Measurements from ENCODE around the gene FILIP1. TPM values are rescaled to one million over a fixed set of nuclear protein-coding genes. Genes with fewer than 3 reads are reported as not detected.

FILIP1 gene
- total and polyA plus RNA-seq, 2 of the 4 experiments (the other 2 are of a cell fraction): under 0.01 to 0.03 TPM

DNA sequence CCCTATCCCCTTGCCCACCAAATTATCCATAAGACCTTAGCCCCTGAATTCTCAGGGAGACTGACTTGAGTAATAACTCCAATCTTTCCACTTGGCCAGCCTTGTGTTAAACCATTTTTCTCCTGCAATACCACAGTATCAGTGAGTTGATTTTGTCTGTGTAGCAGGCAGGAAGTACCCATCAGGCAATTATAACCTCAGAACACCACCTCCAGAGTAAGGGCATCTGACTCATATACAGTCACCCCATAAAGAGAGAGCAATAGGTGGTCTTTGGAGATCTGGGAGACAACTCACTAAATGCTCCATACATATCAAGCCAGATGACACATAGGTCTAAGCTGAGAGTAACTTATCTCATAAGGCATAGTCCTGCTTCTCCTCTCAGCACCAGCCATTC is 83.7 kb downstream of the FILIP1 start:
- H4K8ac ChIP-seq (ENCODE audit: low read depth in 2 of 2, low read length in 2 of 2): no peak overlapping the region
- peak overlapping the region; percentile 60; the same call in 1 of the 2 replicates for H3K18ac ChIP-seq (ENCODE audit: low read depth, low read length)
- H3K4me2 ChIP-seq (ENCODE audit: low read depth, low read length): no peak overlapping the region
- no peak overlapping the region for H2AK9ac ChIP-seq (replicated peaks; ENCODE audit: low read depth, low read length, poor library complexity)
- peaks cover 4% of the 10 kb centered on the region; the same call in 1 of the 2 replicates for H3K27me3 ChIP-seq (ENCODE audit: control insufficient read depth, insufficient read depth, low read length)
- dilution Hi-C loops (cut with HindIII; ENCODE audit: low sequenced_read_pairs, unreplicated experiment): no loop called here
- POLR2A ChIA-PET (ENCODE audit: unreplicated experiment): no interaction called here
- peak overlapping the region; percentile 1; the same call in 2 of the 3 replicates for H2BK15ac ChIP-seq (ENCODE audit: low read depth, low read length)
- H2BK20ac ChIP-seq (ENCODE audit: low read depth, low read length): peak overlapping the region; percentile 16
- in situ Hi-C loops (cut with MboI; ENCODE audit: low sequenced_read_pairs): no loop called here
- TF ChIP-seq BHLHE40 (IDR thresholded peaks at IDR 0.05; ENCODE audit: low read depth, low read length) (no peak), FOS (IDR thresholded peaks at IDR 0.05; ENCODE audit: low read depth, low read length) (0 out of 2 replicates have a peak, but pooled peaks have one; percentile 6), RCOR1 (IDR thresholded peaks at IDR 0.05; ENCODE audit: insufficient replicate concordance, low read length) (no peak)
- TF ChIP-seq, protein P1, sequence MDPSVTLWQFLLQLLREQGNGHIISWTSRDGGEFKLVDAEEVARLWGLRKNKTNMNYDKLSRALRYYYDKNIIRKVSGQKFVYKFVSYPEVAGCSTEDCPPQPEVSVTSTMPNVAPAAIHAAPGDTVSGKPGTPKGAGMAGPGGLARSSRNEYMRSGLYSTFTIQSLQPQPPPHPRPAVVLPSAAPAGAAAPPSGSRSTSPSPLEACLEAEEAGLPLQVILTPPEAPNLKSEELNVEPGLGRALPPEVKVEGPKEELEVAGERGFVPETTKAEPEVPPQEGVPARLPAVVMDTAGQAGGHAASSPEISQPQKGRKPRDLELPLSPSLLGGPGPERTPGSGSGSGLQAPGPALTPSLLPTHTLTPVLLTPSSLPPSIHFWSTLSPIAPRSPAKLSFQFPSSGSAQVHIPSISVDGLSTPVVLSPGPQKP (IDR thresholded peaks at IDR 0.05; ENCODE audit: borderline replicate concordance, low read depth, low read length): no peak
- no peaks in the 10 kb centered on the region for H3K79me1 ChIP-seq (ENCODE audit: low read depth in 1 of 2, low read length in 2 of 2)
- CTCF ChIA-PET: interaction anchor here (0.7 kb wide), 1 partner anchor 29 kb away, joined by 5 read pairs; no protein-coding TSS in a partner anchor
- BruUV-seq (replicated peaks): no TSS peak
- intact Hi-C loops (cut with micrococcal nuclease): no loop called here
- H2AK5ac ChIP-seq (ENCODE audit: low read depth, low read length): peak overlapping the region; percentile 60; the same call in 1 of the 2 replicates
- no peaks in the 10 kb centered on the region for H4K20me1 ChIP-seq (ENCODE audit: insufficient read depth, low read length)
- H3K9me1 ChIP-seq (ENCODE audit: insufficient read depth, low read length): no peaks in the 10 kb centered on the region
- H3K4me3 ChIP-seq (ENCODE audit: insufficient read depth, low read depth, low read length): no peak overlapping the region
- no peak overlapping the region for H4K91ac ChIP-seq (ENCODE audit: insufficient read depth, low read depth, low read length)
- peaks cover 9% of the 10 kb centered on the region for H3K4me1 ChIP-seq (ENCODE audit: control insufficient read depth, insufficient read depth, low read length)
- H4K5ac ChIP-seq (ENCODE audit: low read depth, low read length): peak overlapping the region; percentile 8; the same call in 1 of the 2 replicates
- H2AFZ ChIP-seq (replicated peaks; ENCODE audit: low read length, poor library complexity): no peak overlapping the region
- peak overlapping the region; percentile 25; the same call in 1 of the 2 replicates for H3K23ac ChIP-seq (ENCODE audit: low read depth, low read length)
- H3K27ac ChIP-seq (ENCODE audit: insufficient read depth, low read length): no peak overlapping the region
- no peak for ATAC-seq (ENCODE audit: low read depth)
- peak overlapping the region; percentile 25; the same call in 1 of the 2 replicates for H3K14ac ChIP-seq (replicated peaks; ENCODE audit: low read depth, low read length)
- peak overlapping the region; percentile 33; the same call in 1 of the 2 replicates for H3K4ac ChIP-seq (ENCODE audit: low read depth, low read length)
- H2BK120ac ChIP-seq (ENCODE audit: low read depth, low read length): 0 out of 2 replicates have a peak overlapping the region, but pooled peaks have one; percentile 5
- no peak overlapping the region for H3K56ac ChIP-seq (ENCODE audit: extremely low read depth, insufficient read depth, low read length)
- peak; percentile 66 for DNase-seq
- no peaks in the 10 kb centered on the region for H3K9me3 ChIP-seq (ENCODE audit: control insufficient read depth, insufficient read depth, low read length)
- peak overlapping the region; percentile 3 for H2BK5ac ChIP-seq (ENCODE audit: low read depth, low read length, poor library complexity, severe bottlenecking)
- no peak overlapping the region for H3K9ac ChIP-seq (ENCODE audit: low read depth, low read length)
- H3K36me3 ChIP-seq (ENCODE audit: control insufficient read depth, insufficient read depth, low read length): no peaks in the 10 kb centered on the region

Measured in IMR-90 (cell line).